MV-4-11 (cell line): ENCODE data around the gene ADD1.

Experiments
- DNase-seq: peaks from one replicate; lab custom pipeline; 2025; lab: John Stamatoyannopoulos, UW

The ADD1 gene

DNA sequence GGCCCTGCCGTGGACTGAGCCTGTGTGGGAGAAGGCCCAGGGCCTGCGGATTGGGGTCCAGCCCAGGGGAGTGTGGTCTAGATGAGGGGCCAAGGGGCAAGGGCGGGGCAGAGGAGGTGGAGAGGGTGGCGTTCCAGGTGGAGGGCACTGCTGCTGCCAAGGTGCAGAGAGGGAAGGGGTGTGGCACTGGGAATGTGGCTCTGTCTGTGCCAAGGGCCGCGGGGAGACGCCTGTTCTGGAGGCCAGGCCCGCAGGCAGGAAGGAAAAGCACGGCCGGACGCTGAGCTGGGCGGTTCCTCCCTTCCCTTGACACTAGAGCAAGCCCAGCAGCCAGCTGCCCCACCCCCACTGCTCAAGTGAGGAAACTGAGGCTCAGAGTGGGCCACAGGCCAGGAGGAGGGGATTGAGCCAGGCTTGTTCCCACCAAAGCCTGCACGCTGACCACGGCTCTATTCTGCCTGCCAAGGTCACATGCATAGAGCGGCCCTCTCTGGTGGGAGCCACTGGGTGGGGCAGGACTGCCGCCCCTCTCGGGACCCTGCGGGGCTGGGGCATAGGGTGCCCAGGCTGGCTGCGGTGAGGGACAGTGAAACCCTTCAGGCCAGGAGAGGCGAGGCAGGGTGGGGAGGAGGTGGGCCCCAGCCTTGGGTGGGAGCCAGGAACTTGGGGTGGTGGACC, 37.8 kb upstream of the ADD1 start:
- DNase-seq: no peak

DNA sequence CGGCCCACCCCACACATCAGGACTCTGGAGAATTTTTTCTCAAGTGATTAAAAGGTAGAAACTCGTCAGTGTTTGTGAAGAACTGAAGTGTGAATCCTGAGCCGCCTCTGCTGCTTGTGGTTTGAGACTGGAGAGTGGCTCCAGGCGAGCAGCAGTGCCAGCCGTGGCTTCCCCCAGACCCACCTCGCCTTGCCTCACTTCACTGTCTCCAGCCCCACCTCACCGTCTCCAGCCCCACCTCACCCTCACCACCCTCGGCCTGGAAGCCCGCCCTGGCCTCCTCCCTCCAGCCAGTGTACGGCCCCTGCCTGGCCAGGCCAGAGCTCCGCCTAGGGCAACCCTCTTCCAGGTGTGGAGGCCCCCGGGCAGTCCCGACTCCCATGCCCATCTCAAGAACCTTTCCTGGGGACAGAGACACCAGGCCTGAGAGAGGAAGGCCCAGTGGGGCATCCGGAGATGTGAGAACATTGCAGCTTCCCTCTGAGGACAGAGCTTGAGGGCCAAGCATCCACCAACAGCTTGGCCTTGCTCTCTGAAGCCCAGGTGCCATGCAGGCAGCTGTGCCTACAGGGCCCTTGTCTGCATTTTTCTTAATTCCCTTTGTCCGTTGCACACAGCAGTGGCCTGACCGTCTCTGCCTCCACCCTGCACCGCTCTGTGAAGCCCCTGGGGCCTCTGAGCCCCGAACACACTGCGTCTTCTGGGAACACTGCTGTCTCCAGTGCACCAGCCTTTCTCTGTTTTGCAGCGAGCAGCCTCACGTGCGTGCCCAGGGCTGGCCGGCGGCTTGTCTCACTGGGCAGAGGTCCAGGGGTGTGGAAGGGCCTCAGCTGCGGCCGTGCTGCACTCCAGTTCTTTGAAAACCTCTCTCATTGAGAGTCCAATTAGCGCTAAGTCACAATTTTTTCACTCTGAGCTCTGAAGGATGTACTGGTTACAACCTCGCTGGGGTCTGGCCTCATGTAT, 37.0 kb upstream of the ADD1 start:
- DNase-seq: no peak

DNA sequence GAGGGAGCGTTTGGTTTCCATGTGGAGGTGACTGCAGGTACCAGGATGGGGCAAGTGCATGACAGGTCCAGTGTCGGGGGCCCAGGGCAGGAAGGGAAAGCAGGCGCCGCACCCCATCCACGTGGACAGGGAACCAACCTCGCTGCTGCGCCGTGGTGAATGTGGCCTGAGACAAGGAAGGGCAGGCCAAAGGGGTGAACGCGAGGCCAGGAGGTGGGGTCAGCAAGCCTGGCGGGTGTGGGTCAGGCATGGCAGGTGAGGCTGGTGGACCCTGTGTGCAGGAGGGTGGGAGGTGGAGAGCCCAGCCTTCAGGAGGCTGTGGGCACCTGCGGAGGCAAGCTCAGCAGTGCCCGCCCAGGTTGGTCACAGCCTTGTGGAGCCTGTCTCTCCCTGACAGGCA, 36.1 kb upstream of the ADD1 start:
- DNase-seq: no peak

DNA sequence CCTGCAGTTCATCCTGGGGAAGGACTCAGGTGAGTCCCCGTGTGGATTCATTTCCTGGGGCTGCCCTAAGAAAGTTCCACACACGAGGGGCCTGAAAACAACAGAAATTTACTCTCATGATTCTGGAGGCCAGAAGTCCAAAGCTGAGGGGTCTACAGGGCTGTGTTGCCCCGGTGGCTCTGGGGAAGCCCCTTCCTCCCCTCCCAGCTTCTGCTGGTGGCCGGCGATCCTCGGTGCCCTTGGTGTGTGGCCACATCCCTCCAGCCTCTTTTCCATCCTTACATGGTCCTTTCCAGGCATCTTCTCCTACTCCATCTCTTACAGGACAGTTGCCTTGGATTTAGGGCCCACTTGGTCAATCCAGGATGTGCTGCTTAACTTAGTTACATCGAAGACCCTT, 35.6 kb upstream of the ADD1 start:
- no peak for DNase-seq

DNA sequence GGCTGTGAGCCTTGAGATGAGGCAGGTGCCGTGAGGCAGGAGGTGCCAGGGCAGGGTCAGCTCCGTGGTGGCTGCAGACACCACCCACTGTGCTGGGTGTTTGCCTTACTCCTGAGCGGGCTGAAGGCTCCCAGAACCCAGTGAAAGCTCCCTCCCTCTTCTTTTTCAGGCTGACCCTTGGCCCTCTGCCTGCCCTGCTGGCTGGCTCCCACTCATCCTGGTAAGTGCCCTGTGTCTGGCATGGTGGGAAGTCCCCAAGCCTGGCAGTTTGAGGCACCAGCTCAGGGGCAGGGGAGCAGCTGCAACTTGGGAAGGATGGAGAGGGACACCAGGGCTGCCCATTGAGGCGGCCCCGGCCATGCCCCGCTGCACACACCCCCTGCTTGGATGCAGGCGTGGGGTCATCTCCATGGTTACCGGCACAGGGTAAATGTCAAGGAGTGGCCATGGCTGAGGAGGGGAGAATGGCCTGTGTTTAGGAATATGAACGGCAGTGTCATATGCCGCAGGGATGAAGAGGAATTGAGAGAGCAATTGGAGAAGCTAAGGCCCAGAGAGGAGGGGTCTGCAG, 33.9 kb upstream of the ADD1 start:
- DNase-seq: no peak

DNA sequence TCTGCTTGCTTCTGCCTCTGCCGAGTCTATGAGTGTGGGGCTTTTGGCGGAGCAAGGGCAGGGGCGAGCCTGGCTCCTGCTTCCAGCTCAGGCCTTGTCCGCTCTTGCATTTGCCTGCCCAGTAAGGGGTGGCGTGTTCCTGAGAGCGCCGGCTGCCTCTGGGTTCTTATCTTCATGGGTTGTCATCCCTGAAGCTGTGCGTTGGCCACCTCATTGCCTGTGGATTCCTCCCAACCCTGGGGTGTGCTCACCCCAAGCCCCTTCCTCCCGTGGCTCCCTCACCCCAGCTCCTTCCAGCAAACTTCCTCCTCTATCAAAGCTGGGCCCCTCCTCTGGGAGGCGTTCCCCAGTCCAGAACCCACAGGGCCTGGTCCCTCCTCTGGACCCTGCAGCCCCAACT, 33.3 kb upstream of the ADD1 start:
- DNase-seq: no peak

DNA sequence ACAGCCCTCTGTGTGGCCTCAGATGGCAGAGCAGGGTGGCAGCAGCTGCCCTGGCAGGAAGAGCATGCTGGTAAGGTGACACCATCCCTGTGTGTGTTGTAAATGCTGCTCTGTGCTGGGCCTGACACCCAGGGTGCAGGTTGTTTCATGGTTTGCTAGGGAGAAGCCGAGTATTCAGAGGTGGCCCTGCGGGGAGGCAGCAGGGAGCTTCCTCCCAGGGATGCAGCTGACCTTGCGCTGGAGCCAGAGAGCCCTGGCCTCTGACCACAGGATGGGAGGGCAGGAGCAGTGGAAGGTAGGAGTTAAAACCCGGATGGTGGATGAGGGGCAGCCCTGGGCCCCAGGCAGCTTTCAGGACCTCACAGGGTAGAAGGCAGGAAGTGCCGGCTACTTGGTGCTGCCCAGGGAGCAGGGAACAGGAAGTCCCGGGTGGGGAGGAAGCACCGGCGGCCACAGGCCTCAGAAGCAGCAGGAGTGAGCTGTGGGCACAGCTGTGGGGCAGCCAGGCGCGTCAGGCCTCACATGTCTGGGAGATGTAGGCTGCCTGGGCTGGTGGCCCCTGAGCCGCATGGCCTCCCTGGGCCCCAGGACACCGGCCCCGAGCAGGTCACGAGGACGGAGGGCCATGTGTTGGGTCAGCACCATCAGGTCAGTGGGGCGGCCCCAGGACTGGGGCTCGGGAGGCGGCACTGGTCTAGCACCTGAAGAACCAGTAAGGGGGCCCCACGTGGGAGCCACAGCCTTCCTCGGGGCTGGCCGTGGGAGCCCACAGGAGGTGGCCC, 31.6 kb upstream of the ADD1 start:
- peak; percentile 96 for DNase-seq

DNA sequence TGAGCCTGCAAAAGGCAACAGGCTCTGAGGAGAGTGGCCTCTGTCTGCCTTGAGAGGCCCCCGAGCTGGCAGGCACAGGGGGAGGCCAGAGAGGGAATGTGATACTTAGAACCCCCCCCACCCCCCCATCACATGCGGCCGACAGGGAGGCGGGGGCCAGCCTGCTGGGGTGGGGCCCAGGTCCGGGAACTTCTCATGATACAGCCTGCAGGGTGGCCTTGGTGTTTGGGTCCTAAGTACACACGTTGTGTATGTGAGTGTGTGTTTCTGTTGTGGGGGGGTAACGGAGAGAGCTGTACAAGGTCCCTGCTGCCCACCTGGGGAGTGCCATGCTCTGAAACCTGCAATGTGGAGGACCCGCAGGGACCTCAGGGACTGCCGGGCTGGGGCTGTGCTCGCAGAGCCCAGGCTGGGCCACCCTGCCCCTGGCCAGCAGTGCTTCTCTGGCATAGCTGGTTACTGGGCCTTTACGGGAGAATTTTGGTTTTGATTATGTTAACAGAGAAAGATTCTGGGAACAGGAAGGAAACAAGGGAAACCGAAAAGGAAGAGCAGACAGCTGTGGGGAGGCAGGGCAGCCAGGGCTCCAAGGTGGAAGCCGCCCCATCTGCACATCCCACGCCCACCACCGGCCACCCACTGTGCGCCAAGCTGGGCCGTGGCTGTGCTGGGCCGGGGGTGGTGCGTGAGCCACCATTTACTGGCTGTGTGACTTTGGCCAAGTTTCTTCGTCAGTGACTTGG, 30.9 kb upstream of the ADD1 start:
- peak; percentile 21 for DNase-seq

DNA sequence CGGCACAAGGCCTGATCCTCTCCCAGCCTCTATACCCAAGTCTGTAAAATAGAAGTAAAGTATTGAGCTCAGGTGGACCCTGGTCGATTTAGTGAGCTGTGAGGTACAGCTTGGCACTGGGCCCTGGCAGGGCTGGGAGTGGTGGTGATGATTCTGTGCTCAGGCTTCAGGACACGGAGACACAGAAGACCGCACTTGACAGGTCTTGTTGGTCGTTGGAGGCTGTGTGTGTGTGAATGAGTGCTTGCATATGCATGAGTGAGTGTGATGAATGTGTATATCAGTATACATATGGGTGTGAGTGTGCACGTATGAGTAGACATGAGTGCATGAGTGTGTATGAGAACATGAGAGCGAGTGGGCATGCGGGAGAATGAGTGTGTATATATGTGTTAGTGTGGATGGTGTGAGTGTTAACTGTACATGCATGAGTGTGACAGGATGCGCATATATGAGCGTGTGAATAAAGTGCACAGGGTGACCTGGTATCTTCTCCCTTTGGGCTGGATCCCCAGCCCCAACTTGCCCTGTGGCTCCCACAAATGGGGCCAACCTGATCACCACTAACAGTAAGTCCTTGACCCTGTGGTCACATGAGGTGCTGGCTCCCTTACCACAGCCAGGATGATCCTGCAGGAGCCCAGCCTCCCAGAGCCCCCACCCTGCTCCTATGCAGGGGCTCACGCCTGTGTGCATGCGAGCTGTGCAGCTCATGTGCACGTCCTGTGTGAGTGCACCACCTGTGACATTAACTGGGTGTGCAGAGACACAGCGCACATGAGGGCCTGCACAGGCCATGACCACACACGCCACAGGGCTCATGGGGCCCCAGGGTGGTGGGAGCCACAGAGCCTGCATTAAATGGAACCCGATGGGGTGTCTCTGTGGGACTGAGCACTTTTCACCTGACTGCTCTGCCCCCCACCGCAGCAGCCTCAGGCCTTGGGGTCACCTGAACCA, 29.9 kb upstream of the ADD1 start:
- no peak for DNase-seq

DNA sequence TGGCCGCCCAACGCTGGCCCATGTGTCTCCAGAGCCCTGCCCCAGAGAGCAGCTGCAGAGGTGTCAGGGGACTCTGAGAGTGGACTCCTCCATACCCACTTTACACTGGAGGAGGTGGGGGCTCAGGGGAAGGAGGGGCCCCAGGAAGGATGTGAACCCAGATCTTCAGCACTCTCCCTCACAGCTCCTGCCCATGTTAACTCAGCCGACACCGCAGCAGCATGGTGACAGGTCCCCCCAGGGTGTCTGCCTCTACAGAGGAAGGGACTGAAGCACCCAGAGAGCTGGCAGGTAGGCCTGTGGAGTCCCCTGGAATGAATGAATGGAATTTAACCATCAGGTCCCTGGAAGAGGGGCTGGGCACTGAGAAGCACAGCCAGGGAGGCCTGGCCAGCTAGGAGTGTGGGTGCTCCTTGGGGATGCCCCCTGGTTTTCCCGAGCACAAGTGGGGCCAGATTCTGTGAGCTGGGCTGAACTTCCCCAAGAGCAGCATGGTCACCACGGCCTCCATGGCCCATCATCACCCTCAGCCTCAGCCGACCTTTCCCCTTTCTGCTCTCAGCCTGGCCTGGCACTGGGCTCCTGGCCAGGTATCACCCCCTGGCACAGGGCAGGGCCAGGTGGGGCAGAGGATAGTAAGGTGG, 28.9 kb upstream of the ADD1 start:
- no peak for DNase-seq

DNA sequence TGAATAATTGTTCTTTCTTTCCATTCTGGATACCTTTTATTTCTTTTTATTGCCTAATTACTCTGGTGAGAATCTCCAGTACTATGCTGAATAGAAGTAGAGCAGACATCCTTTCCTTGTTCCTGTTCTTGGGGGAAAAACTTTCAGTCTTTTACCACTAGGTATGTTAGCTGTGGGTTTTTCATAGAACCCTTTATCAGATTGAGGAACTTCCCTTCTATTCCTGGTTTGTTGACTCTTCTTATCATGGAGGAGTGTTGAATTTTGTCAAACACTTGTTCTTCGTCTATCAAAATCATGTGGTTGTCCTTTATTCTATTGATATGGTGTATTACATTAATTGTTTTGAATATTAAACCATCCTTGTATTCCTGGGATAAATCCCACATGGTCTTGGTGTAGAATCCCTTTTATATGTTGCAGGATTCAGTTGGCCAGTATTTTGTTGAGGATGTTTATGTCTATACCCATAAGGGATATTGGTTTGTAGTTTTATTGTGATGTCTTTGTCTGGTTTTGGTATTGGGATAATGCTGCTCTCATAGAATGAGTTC, 27.2 kb upstream of the ADD1 start:
- peak; percentile 49 for DNase-seq

DNA sequence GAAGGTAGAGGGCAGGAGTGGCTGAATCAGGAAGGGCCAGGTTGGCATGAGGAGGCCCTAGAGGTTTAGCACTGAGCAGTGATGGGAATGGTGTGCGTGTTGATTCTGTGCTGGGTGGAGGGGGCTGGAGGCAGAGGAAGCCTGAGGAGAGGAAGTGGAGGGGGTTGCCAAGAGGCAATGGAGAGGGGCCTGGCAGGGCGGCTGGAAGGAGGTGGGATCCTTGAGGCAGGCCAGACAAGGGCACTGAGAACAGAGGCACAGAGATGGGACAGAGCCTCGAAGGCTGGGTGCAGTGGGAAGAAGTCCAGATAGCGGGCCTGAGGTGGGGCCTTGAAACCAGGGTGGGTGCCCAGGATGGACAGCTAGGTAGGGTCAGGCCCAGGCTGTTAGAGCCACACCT, 26.5 kb upstream of the ADD1 start:
- no peak for DNase-seq

DNA sequence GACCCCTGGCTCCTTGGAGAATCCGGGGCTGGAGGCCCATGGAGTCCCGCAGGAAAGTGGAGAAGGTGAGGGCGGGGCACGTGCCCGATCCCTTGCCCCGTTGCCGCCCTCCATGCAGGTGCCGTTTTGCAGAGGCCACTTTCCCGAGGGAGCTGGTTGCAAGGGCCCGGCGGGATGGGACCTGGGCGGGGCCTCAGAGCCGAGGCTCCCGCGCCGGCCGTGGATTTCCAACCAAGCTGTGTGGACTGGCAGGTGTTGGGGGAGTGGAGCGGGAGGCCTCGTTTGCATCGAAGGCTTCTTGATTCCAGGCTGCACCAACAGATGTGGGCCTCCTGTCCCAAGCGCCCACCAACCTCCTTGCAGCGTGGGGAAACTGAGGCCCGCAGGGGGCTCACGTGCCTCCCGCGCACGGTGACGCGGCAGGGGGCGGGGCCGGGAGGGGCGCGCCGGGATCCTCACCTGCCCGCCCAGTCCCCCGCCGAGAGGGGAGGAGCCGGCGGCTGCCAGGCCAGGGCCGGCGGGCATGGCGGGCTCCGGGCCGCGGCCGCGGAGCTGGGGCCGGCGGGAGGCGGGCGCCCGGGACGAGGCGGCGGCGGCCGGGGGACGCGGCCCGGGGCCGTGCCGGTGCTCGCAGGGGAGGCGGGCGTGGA, 25.8 kb upstream of the ADD1 start:
- DNase-seq: no peak

DNA sequence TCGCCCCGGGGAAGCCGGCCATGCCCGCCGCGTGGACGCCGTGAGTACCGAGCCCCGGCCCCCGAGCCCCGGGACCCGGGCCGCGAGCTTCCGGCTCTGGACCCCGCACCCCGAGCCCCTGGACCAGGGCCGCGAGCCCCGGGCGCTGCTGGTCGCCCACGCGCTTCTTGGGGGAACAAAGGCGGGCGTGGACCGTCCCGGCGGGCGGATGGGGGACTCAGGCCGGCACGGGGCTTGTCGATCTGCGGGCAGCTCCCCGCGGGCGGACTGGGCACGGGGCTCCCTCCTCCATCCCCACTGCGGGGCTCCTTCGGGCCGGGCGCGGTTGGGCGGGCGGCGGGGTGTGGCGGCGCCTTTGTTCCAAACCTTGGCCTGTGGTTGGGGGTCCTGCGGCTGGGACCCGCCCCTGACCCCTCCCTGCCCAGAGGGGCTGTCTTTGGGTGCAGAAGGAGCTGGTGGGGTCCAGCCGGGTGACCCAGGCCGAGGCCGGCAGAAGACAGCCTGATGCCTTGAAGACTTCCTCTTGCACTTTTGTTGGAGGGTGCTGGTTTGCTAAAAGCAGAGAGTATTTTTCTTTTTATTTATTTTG, 25.2 kb upstream of the ADD1 start:
- DNase-seq: no peak

DNA sequence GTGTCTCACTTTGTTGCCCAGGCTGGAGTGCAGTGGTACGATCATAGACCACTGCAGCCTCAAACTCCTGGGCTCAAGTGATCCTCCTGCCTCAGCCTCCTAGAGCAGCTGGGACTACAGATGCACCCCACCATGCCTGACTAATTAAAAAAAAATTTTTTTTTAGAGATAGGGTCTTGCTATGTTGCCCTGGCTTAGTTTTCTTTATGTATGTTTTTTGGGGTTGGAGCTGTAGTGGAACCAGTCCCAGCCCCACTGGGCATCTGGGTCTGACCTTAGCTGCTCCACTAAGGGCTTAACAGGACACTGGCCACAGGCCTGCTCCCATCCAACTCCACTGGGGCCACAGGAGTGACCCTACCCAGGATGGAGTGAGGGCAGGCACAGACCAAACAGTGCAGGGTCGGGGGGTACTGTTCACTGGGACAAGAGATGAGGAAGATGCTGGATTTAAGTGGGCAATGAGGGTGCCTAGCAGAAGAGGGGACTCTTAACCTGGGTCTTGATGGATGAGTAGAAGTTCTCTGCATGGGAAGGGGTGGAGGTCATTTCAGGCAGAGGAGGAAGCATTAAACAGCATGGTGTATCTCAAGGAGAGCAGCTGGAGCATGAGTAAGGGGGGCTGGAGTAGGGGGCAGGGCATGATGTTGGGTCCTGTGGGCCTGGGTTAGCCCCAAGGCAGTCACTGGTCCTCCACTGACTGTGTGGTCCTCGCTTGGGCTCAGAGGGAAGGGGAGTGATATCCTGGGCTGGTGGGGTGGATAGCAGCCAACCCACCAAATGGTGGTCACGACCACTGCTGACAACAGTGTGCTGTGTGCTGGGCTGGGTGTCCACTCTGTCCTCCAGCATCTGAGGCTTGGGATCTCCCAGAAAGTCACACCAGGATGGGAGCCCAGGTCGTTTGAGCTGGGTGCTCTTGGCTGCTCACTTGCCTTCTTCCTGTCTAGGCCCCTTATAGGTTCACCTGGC, 24.1 kb upstream of the ADD1 start:
- no peak for DNase-seq

DNA sequence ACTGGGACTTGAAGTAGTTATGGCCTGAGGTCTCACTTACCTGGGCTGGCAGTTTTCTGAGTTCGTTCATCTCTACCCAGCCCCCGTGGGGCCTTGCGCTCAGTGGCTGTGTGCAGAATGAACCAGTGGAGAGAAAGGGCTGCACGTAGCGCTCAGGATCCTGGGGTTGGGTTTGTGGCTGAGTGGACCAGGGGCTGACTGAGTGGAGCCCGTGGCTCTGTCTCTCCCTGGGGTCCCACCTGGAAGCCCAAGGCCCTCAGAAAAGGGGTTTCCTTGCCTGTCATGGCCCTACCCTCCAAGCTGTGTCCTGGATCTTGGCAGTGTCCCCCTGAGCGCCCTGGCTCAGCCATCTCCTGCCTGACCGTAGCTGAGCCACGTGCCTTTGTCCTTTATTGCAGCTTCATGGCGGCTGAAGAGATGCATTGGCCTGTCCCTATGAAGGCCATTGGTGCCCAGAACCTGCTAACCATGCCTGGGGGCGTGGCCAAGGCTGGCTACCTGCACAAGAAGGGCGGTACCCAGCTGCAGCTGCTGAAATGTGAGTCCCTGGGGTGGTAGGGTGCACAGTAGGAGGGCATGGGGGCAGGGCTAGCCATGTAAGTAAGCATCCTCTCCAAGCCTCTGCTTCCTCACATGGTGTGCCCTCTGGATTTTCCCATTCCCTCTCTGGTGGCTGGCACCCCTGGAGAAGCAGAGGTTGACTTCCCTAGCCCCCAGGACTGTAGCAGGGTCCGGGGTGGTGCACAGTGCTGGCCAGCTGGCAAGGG, 23.2 kb upstream of the ADD1 start:
- no peak for DNase-seq
